ENCODE results near the gene CAP1. TPM values are rescaled to one million over a fixed set of nuclear protein-coding genes. Genes with fewer than 3 reads are reported as not detected.
A peak's percentile ranks its signal among the peaks of the same experiment; 100 is the strongest.
"Not testable (repeated sequence)": the region's sequence is repeated elsewhere in the genome, so short reads cannot be mapped to it uniquely, and the experiment has no call there.

The CAP1 gene
- total RNA-seq, 4 donors from 2014 or later = 81.0 to 290 (median 238) TPM

DNA sequence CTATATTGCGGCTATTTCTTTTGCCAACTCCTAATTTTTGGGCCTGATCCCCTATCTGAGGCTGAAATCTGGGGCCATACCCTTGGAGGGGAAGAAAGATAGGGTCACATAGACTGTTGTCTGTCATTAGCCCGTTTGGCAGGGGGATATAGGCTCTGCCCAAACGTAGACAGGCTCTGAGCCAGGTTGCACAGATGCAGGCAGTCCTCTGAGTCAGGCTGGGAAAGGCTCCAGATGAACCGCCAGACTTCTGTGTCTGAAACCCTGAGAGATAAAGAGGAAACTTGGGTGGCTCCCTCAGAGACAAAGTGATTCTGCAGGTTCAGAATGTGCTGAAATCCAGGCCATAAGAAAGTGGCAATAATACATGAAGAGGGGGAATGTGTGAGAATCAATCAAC is 4.0 kb upstream of the CAP1 start:
- in situ Hi-C loops (cut with MboI; ENCODE audit: low pct_ligation_motif_present in 1 of 4, low pct_unique_long_range_greater_than_20kb in 1 of 4, low sequenced_read_pairs in 3 of 4) = no loop called here

DNA sequence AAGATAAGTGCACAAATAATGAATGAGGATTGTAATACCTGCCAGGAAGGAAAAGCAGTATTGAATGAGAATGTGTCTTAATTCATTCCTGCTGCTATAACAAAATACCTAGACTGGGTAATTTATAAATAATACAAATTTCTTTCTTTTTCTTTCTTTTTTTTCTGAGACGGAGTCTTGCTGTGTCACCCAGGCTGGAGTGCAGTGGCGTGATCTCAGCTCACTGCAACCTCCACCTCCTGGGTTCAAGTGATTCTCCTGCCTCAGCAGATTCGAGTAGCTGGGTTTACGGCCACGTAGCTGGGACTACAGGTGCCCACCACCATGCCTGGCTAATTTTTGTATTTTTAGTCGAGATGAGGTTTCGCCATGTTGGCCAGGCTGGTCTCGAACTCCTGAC is 3.3 kb upstream of the CAP1 start:
- intact Hi-C loops (cut with DNase I; ENCODE audit: low total_unique reads); H3K9me3 ChIP-seq; H3K36me3 ChIP-seq; H3K27me3 ChIP-seq; H3K4me3 ChIP-seq; DNase-seq; in situ Hi-C loops (cut with MboI; ENCODE audit: low pct_ligation_motif_present in 1 of 4, low pct_unique_long_range_greater_than_20kb in 1 of 4, low sequenced_read_pairs in 3 of 4): not testable (repeated sequence)
- 50 to 98% methylated on average over 1 to 8 of the region's 8 CpGs for WGBS, 2 donors (ENCODE audit: low coverage in 1 of 2)
- H3K27ac ChIP-seq = peak overlapping the region; percentile 70 to 99 (median 76)
- H3K4me1 ChIP-seq = peaks cover 14 to 72% (median 28%) of the 10 kb centered on the region in 4 donors

More for the DNA sequence above, 4.0 kb upstream of the CAP1 start:
- H3K4me1 ChIP-seq = peaks cover 8 to 72% (median 21%) of the 10 kb centered on the region in 4 donors
- H3K27me3 ChIP-seq = no peaks in the 10 kb centered on the region
- peak; percentile 53 for DNase-seq
- no peaks in the 10 kb centered on the region for H3K36me3 ChIP-seq
- H3K9me3 ChIP-seq = no peaks in the 10 kb centered on the region
- H3K4me3 ChIP-seq = no peak overlapping the region
- intact Hi-C loops (cut with DNase I; ENCODE audit: low total_unique reads) = no loop called here
- peak in 1 of 3 donors; percentile 11 for TF ChIP-seq POLR2AphosphoS5 (IDR thresholded peaks at IDR 0.05)
- TF ChIP-seq, protein P1, sequence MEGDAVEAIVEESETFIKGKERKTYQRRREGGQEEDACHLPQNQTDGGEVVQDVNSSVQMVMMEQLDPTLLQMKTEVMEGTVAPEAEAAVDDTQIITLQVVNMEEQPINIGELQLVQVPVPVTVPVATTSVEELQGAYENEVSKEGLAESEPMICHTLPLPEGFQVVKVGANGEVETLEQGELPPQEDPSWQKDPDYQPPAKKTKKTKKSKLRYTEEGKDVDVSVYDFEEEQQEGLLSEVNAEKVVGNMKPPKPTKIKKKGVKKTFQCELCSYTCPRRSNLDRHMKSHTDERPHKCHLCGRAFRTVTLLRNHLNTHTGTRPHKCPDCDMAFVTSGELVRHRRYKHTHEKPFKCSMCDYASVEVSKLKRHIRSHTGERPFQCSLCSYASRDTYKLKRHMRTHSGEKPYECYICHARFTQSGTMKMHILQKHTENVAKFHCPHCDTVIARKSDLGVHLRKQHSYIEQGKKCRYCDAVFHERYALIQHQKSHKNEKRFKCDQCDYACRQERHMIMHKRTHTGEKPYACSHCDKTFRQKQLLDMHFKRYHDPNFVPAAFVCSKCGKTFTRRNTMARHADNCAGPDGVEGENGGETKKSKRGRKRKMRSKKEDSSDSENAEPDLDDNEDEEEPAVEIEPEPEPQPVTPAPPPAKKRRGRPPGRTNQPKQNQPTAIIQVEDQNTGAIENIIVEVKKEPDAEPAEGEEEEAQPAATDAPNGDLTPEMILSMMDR (IDR thresholded peaks at IDR 0.05) = no peak
- H3K27ac ChIP-seq = peak overlapping the region; percentile 35 to 80 (median 72)
- 39 to 60% methylated on average over 1 to 4 of the region's 4 CpGs for WGBS, 2 donors (ENCODE audit: low coverage in 1 of 2)

DNA sequence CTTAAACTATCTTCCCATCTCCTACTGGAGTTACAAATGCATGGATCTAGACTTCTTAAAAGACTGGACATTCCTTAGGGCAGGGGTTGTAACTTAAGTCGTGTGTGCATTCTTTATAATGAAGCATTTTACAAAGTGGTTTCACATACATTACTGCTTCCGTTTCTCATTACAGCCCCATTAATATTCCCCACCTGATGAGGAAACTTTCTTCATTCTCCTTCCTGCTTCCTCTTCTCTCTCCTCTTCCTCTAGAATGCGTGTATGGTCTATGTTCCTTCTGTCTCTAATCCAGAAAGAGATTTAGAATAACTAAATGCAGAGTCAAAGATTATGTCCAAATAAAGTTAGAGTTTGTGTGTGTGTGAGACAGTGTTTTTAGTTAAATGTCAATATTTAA is 1.8 kb upstream of the CAP1 start:
- TF ChIP-seq POLR2A (IDR thresholded peaks at IDR 0.05) (no peak), EP300 (IDR thresholded peaks at IDR 0.05; ENCODE audit: low read depth) (no peak), POLR2AphosphoS5 (IDR thresholded peaks at IDR 0.05) (no peak)
- TF ChIP-seq, protein P1 (IDR thresholded peaks at IDR 0.05) = no peak
- in situ Hi-C loops (cut with MboI; ENCODE audit: low pct_ligation_motif_present in 1 of 4, low pct_unique_long_range_greater_than_20kb in 1 of 4, low sequenced_read_pairs in 3 of 4) (no loop called here), intact Hi-C loops (cut with DNase I; ENCODE audit: low total_unique reads) (no loop called here)
- peaks cover 19 to 81% (median 43%) of the 10 kb centered on the region in 4 donors for H3K4me1 ChIP-seq
- H3K27me3 ChIP-seq = no peaks in the 10 kb centered on the region
- no peaks in the 10 kb centered on the region for H3K36me3 ChIP-seq
- no peak for DNase-seq
- peak overlapping the region; percentile 99 to 100 (median 99) for H3K27ac ChIP-seq
- peak overlapping the region in 1 of 4 donors; percentile 81 for H3K4me3 ChIP-seq
- H3K9me3 ChIP-seq = no peaks in the 10 kb centered on the region
- 40 to 61% methylated on average over 3 of the region's 3 CpGs for WGBS, 2 donors (ENCODE audit: low coverage in 1 of 2)

DNA sequence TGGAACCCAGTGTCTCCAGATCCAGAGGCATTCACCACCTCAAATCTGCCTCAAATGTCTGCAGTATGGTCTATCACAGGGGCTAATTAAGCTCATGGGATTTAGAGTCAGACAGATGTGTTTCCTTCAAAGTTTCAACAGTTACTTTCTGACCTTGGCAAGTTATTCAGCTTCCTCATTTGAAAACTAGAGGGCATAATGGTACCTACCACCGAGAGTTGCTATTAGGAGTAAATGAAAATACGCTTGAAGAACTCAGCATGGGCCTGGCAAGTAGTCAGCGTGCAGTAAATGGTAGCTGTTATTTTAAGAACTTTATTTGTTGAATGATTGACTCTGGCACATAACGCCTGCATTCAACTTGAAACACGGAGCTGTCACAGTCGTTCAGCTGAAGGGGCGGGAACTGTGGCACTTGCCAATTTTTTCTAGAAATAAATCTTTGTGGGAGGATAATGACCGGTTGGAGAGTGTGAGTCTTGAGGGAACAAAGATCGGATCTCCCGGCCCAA is 1.2 kb upstream of the CAP1 start:
- no peaks in the 10 kb centered on the region for H3K9me3 ChIP-seq
- H3K4me1 ChIP-seq = peaks cover 19 to 81% (median 49%) of the 10 kb centered on the region in 4 donors
- 1% methylated on average over 10 of the region's 10 CpGs; no CpG with 5 or more reads in 1 of the 2 donors for WGBS, 2 donors (ENCODE audit: low coverage in 1 of 2)
- in situ Hi-C loops (cut with MboI; ENCODE audit: low pct_ligation_motif_present in 1 of 4, low pct_unique_long_range_greater_than_20kb in 1 of 4, low sequenced_read_pairs in 3 of 4) (no loop called here), intact Hi-C loops (cut with DNase I; ENCODE audit: low total_unique reads) (no loop called here)
- peak overlapping the region; percentile 58 to 92 (median 84) for H3K4me3 ChIP-seq
- H3K27me3 ChIP-seq = no peaks in the 10 kb centered on the region
- H3K36me3 ChIP-seq = no peaks in the 10 kb centered on the region
- DNase-seq = no peak
- peak overlapping the region; percentile 99 to 100 (median 99) for H3K27ac ChIP-seq
- TF ChIP-seq, protein P1 (IDR thresholded peaks at IDR 0.05) = peak in 1 of 5 experiments; percentile 8
- no peak for TF ChIP-seq POLR2A (IDR thresholded peaks at IDR 0.05)

Measured in transverse colon (tissue), 4 donors.